IMR-90 (cell line): Measurements from ENCODE around the gene PTPRN2. TPM values are rescaled to one million over a fixed set of nuclear protein-coding genes. Genes with fewer than 3 reads are reported as not detected.

Source experiments
- ATAC-seq: fragments of 200-7000 bp; cut with Tn5 transposase; 2 replicates; pipeline ENCODE4 v1.9.1; 2020; ENCODE audit warnings: low read depth, mild to moderate bottlenecking, moderate library complexity
- BruUV-seq: library from RNA; stranded (reverse); fragments of 400-500 nt; replicated peaks from 2 replicates; lab custom pipeline; 2021; lab: Mats Ljungman, UMichigan
- CTCF ChIA-PET: fragments of 300-600 bp; formaldehyde crosslinking; extraction: SDS; loops from one replicate; lab custom pipeline; 2021; ENCODE audit warnings: antibody characterized with exemption; lab: Yijun Ruan, JAX
- POLR2A ChIA-PET: fragments of 300-600 bp; sonication (Branson Sonifier 250); formaldehyde crosslinking; loops from one replicate; lab custom pipeline; 2022; ENCODE audit warnings: antibody characterized with exemption; ENCODE audit not compliant: unreplicated experiment; lab: Charles Lee
- DNase-seq: peaks from one replicate; pipeline ENCODE4 v3.0.0; 2013
- H2AFZ ChIP-seq: replicated peaks from 2 replicates; pipeline ENCODE3; 2013; ENCODE audit warnings: low read length, mild to moderate bottlenecking; ENCODE audit not compliant: poor library complexity
- H2AK5ac ChIP-seq: 2 replicates; pipeline ENCODE4 v1.6.1; 2013; ENCODE audit warnings: low read depth, low read length, inconsistent platforms
- H2AK9ac ChIP-seq: replicated peaks from 2 replicates; pipeline ENCODE3; 2013; ENCODE audit warnings: mild to moderate bottlenecking, low read depth, low read length, moderate library complexity; ENCODE audit not compliant: poor library complexity
- H2BK120ac ChIP-seq: 2 replicates; pipeline ENCODE4 v1.6.1; 2013; ENCODE audit warnings: low read depth, low read length, inconsistent platforms
- H2BK15ac ChIP-seq: 3 replicates; pipeline ENCODE4 v1.6.1; 2013; ENCODE audit warnings: low read depth, low read length, inconsistent platforms
- H2BK20ac ChIP-seq: 2 replicates; pipeline ENCODE4 v1.6.1; 2013; ENCODE audit warnings: low read depth, mild to moderate bottlenecking, inconsistent platforms, low read length, moderate library complexity
- H2BK5ac ChIP-seq: 2 replicates; pipeline ENCODE4 v1.6.1; 2013; ENCODE audit warnings: mild to moderate bottlenecking, low read depth, low read length, inconsistent platforms; ENCODE audit not compliant: poor library complexity, severe bottlenecking
- H3K14ac ChIP-seq: replicated peaks from 2 replicates; pipeline ENCODE4 v1.6.1; 2013; ENCODE audit warnings: low read depth, low read length, inconsistent platforms
- H3K18ac ChIP-seq: 2 replicates; pipeline ENCODE4 v1.6.1; 2013; ENCODE audit warnings: low read depth, low read length, control low read depth
- H3K23ac ChIP-seq: 2 replicates; pipeline ENCODE4 v1.6.1; 2013; ENCODE audit warnings: low read depth, low read length, inconsistent platforms
- H3K27ac ChIP-seq: 2 replicates; pipeline ENCODE4 v1.5.1; 2013; ENCODE audit warnings: mild to moderate bottlenecking, control low read depth, low read length; ENCODE audit not compliant: insufficient read depth
- H3K27me3 ChIP-seq: 2 replicates; pipeline ENCODE4 v1.6.1; 2013; ENCODE audit warnings: low read length; ENCODE audit not compliant: control insufficient read depth, insufficient read depth
- H3K36me3 ChIP-seq: 2 replicates; pipeline ENCODE4 v1.6.1; 2013; ENCODE audit warnings: low read length, mixed read lengths; ENCODE audit not compliant: control insufficient read depth, insufficient read depth
- H3K4ac ChIP-seq: 2 replicates; pipeline ENCODE4 v1.6.1; 2013; ENCODE audit warnings: low read depth, low read length, inconsistent platforms
- H3K4me1 ChIP-seq: 2 replicates; pipeline ENCODE4 v1.6.1; 2013; ENCODE audit warnings: low read length, mixed read lengths; ENCODE audit not compliant: control insufficient read depth, insufficient read depth
- H3K4me2 ChIP-seq: 2 replicates; pipeline ENCODE4 v1.6.1; 2013; ENCODE audit warnings: low read depth, mild to moderate bottlenecking, control low read depth, low read length, moderate library complexity
- H3K4me3 ChIP-seq: 2 replicates; pipeline ENCODE4 v1.5.1; 2013; ENCODE audit warnings: low read depth, mild to moderate bottlenecking, control low read depth, low read length, moderate library complexity; ENCODE audit not compliant: insufficient read depth
- H3K56ac ChIP-seq: 2 replicates; pipeline ENCODE4 v1.6.1; 2013; ENCODE audit warnings: low read length, inconsistent platforms; ENCODE audit not compliant: insufficient read depth; ENCODE audit errors: extremely low read depth
- H3K79me1 ChIP-seq, 2 experiments: 2 replicates each; pipeline ENCODE4 v1.6.1; 2013; ENCODE audit warnings: low read length in 2 of 2, inconsistent platforms in 1 of 2, low read depth in 1 of 2
- H3K9ac ChIP-seq: 2 replicates; pipeline ENCODE4 v1.6.1; 2013; ENCODE audit warnings: low read depth, low read length, control low read depth
- H3K9me1 ChIP-seq: 2 replicates; pipeline ENCODE4 v1.6.1; 2013; ENCODE audit warnings: low read length, inconsistent platforms; ENCODE audit not compliant: insufficient read depth
- H3K9me3 ChIP-seq: 2 replicates; pipeline ENCODE4 v1.6.1; 2013; ENCODE audit warnings: low read length; ENCODE audit not compliant: control insufficient read depth, insufficient read depth
- H4K20me1 ChIP-seq: 2 replicates; pipeline ENCODE4 v1.6.1; 2013; ENCODE audit warnings: low read length, inconsistent platforms; ENCODE audit not compliant: insufficient read depth
- H4K5ac ChIP-seq: 2 replicates; pipeline ENCODE4 v1.6.1; 2013; ENCODE audit warnings: mild to moderate bottlenecking, low read depth, low read length, control low read depth
- H4K8ac ChIP-seq, 2 experiments: 2 replicates each; pipeline ENCODE4 v1.6.1; 2013; ENCODE audit warnings: low read depth in 2 of 2, low read length in 2 of 2, control low read depth in 1 of 2, inconsistent platforms in 1 of 2
- H4K91ac ChIP-seq: 2 replicates; pipeline ENCODE4 v1.6.1; 2013; ENCODE audit warnings: low read depth, low read length, inconsistent platforms; ENCODE audit not compliant: insufficient read depth
- BHLHE40 ChIP-seq: fragments of 150-350 bp; IDR thresholded peaks from 2 replicates; pipeline ENCODE4 v1.6.1; 2016; ENCODE audit warnings: mild to moderate bottlenecking, low read depth, low read length
- CEBPB ChIP-seq: IDR thresholded peaks from 2 replicates; pipeline ENCODE4 v1.6.1; 2012; ENCODE audit warnings: low read depth, low read length, improper control_type of control experiment
- CHD1 ChIP-seq: IDR thresholded peaks from 2 replicates; pipeline ENCODE4 v1.6.1; 2012; ENCODE audit warnings: low read depth, low read length, improper control_type of control experiment
- CTCF ChIP-seq: conservative IDR thresholded peaks from 2 replicates; pipeline ENCODE4 v1.5.1; 2012; ENCODE audit warnings: mild to moderate bottlenecking, low read depth, low read length, improper control_type of control experiment
- ELK1 ChIP-seq: fragments of 150-350 bp; IDR thresholded peaks from 2 replicates; pipeline ENCODE4 v1.6.1; 2016; ENCODE audit warnings: low read depth, mild to moderate bottlenecking, low read length, moderate library complexity, borderline replicate concordance
- FOS ChIP-seq: fragments of 150-350 bp; IDR thresholded peaks from 2 replicates; pipeline ENCODE4 v1.6.1; 2016; ENCODE audit warnings: low read depth, low read length
- MAFK ChIP-seq: IDR thresholded peaks from 2 replicates; pipeline ENCODE4 v1.6.1; 2012; ENCODE audit warnings: low read depth, low read length, improper control_type of control experiment
- MAZ ChIP-seq: IDR thresholded peaks from 2 replicates; pipeline ENCODE4 v1.6.1; 2012; ENCODE audit warnings: low read depth, mild to moderate bottlenecking, low read length, improper control_type of control experiment, moderate library complexity, borderline replicate concordance
- MXI1 ChIP-seq: IDR thresholded peaks from 2 replicates; pipeline ENCODE4 v1.6.1; 2012; ENCODE audit warnings: low read depth, mild to moderate bottlenecking, low read length, moderate library complexity, borderline replicate concordance
- NFE2L2 ChIP-seq: fragments of 150-350 bp; IDR thresholded peaks from 2 replicates; pipeline ENCODE4 v1.6.1; 2016; ENCODE audit warnings: low read depth, mild to moderate bottlenecking, low read length
- POLR2A ChIP-seq: IDR thresholded peaks from 2 replicates; pipeline ENCODE4 v1.6.1; 2012; ENCODE audit warnings: mild to moderate bottlenecking, low read depth, low read length
- RAD21 ChIP-seq: IDR thresholded peaks from 2 replicates; pipeline ENCODE4 v1.6.1; 2012; ENCODE audit warnings: low read length, improper control_type of control experiment
- RCOR1 ChIP-seq: IDR thresholded peaks from 2 replicates; pipeline ENCODE4 v1.6.1; 2012; ENCODE audit warnings: mild to moderate bottlenecking, low read length, improper control_type of control experiment; ENCODE audit not compliant: insufficient replicate concordance
- RFX5 ChIP-seq: IDR thresholded peaks from 2 replicates; pipeline ENCODE4 v1.8.0; 2012; ENCODE audit warnings: low read depth, mild to moderate bottlenecking, low read length, moderate library complexity
- SMC3 ChIP-seq: fragments of 150-350 bp; IDR thresholded peaks from 2 replicates; pipeline ENCODE4 v1.6.1; 2016; ENCODE audit warnings: low read depth, mild to moderate bottlenecking, antibody characterized with exemption, low read length, moderate library complexity
- USF2 ChIP-seq: fragments of 150-350 bp; IDR thresholded peaks from 2 replicates; pipeline ENCODE4 v1.6.1; 2017; ENCODE audit warnings: mild to moderate bottlenecking, antibody characterized with exemption, low read length, low read depth
- WGBS, 2 experiments: methylation state at CpG; one replicate each; pipeline versions ENCODE4 v1.1.5 to v1.1.7; 2013; ENCODE audit warnings: missing lambda C conversion rate in 2 of 2; ENCODE audit not compliant: insufficient read length in 1 of 2; ENCODE audit errors: extremely low coverage in 2 of 2; 5-methylcytosine and 5-hydroxymethylcytosine counted together
- dilution Hi-C: fragments of 300-500 bp; cut with HindIII; formaldehyde crosslinking; loops from one replicate; pipeline ENCODE4 v1.14.3; 2018; ENCODE audit warnings: low sequenced_read_pairs; ENCODE audit not compliant: unreplicated experiment
- in situ Hi-C: fragments of 300-500 bp; cut with MboI; formaldehyde crosslinking; loops from 3 replicates; pipeline ENCODE4 v1.14.3; 2019; ENCODE audit warnings: low sequenced_read_pairs, inconsistent platforms, mixed read lengths
- intact Hi-C: fragments of 100-400 bp; cut with micrococcal nuclease; formaldehyde crosslinking; loops from 2 replicates; pipeline ENCODE4 v1.10.0; 2022
- polyA plus RNA-seq, 3 experiments: library from polyadenylated mRNA; depleted of rRNA; stranded (reverse); fragments of >200 nt; gene quantifications; 2 replicates each; pipeline ENCODE4 v1.2.3, GENCODE V29; 2012; ENCODE audit warnings: low replicate concordance in 1 of 3
- total RNA-seq: library from RNA; depleted of rRNA; stranded (reverse); fragments of >200 nt; gene quantifications from 2 replicates; pipeline ENCODE4 v1.2.3, GENCODE V29; 2012

The PTPRN2 gene
- total and polyA plus RNA-seq, 2 of the 4 experiments (the other 2 are of a cell fraction) = 0.03 TPM; not detected in 1

- Histone ChIP-seq H2BK120ac (no peak overlapping the region), H3K9ac (no peak overlapping the region), H3K4me1 (no peaks in the 10 kb centered on the region), H3K9me1 (no peaks in the 10 kb centered on the region), H2AK9ac (no peak overlapping the region), H4K20me1 (no peaks in the 10 kb centered on the region), H3K27me3 (no peaks in the 10 kb centered on the region), H2AK5ac (no peak overlapping the region), H3K4me2 (no peak overlapping the region), H2BK5ac (no peak overlapping the region), H3K23ac (no peak overlapping the region), H2AFZ (no peak overlapping the region), H3K18ac (no peak overlapping the region), H2BK15ac (no peak overlapping the region), H3K9me3 (peaks cover 23% of the 10 kb centered on the region), H4K8ac (no peak overlapping the region), H3K4ac (no peak overlapping the region), H4K5ac (no peak overlapping the region), H2BK20ac (no peak overlapping the region), H3K36me3 (no peaks in the 10 kb centered on the region), H3K4me3 (no peak overlapping the region), H3K27ac (no peak overlapping the region), H3K14ac (no peak overlapping the region), H3K56ac (no peak overlapping the region), H3K79me1 (no peaks in the 10 kb centered on the region), H4K91ac (no peak overlapping the region)
- intact Hi-C loops = no loop called here
- TF ChIP-seq RFX5 (no peak), MAZ (no peak), MAFK (no peak), ELK1 (no peak), BHLHE40 (no peak), FOS (no peak), CHD1 (no peak), RCOR1 (no peak), MXI1 (no peak), CEBPB (no peak), NFE2L2 (no peak), POLR2A (no peak), RAD21 (no peak), USF2 (no peak), CTCF (no peak), SMC3 (no peak)
- no TSS peak for BruUV-seq
- in situ Hi-C loops = no loop called here
- dilution Hi-C loops = no loop called here
- no peak for ATAC-seq
- no peak for DNase-seq
- ChIA-PET CTCF (no interaction called here), POLR2A (no interaction called here)
- WGBS, 2 experiments = 40% methylated on average over 1 of the region's 12 CpGs; no CpG with 5 or more reads in 1 of the 2 experiments
Observed at GRCh38 chr7:157494506-157495176, 1093.0 kb downstream of the PTPRN2 start.
